ENCODE results near the gene CPLX3. TPM values are rescaled to one million over a fixed set of nuclear protein-coding genes. Genes with fewer than 3 reads are reported as not detected.

CPLX3 gene
- polyA plus RNA-seq, 1 donor from 2014 or later = not detected

DNA sequence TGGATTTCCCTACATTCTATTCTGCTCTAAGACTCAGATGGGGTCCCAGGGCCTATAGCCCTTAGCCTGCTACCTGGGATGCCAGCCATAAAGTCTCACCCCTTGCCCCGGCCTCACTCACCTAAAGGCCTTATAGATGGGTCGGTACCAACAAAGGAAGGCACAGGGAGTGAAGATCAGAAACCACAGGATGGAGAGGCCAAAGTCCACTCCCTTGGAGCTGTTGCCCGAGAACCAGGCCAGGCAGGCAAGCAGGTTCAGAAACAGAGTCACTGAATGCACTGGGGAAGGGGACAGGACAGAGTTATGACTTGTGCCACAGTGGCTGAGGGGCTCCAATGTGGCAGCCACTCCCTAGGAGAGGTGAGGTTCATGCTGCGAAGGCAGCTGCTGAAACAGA, 24.0 kb downstream of the CPLX3 start:
- Mint-ChIP-seq H3K4me1 (peaks cover 3 to 7% (median 6%) of the 10 kb centered on the region in 3 donors), H3K36me3 (no peaks in the 10 kb centered on the region), H3K9me3 (no peaks in the 10 kb centered on the region), H3K4me3 (no peak overlapping the region), H3K27ac (no peak overlapping the region), H3K27me3 (no peaks in the 10 kb centered on the region)

- no peaks in the 10 kb centered on the region for H3K27me3 Mint-ChIP-seq
- peaks cover 8 to 11% (median 10%) of the 10 kb centered on the region in 3 donors for H3K4me1 Mint-ChIP-seq
These were observed 25.5 kb downstream of the CPLX3 start for GRCh38 chr15:74851960-74852359.

DNA sequence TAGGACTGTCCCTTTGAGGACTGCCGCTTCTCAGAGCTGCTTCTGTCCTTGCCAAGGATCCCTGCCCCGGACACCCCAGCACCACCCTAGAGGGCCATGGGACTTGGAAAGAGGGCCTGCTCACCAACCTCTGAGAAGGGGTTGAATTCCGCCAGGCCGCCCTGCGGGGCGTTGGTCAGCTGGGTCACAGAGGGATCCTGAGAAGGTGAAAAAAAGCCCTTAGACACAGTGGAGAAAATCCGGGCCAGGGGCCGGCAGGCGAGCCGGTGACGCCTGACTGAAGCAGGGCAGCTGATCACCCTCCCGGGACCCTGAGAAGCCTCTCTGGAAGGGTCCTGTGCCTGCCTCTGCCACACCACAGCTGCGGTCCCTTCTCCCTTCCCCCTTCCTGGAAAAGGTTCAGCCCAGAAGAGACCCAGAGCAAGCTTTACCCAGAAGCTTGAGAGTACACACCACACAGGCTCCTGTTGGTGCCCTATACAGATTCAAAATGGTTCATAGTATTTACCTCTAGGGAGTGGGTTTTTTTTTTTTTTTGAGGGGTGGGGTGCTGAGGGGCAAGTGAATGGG, 28.1 kb downstream of the CPLX3 start:
- H3K27me3 Mint-ChIP-seq = no peaks in the 10 kb centered on the region
- peaks cover 30 to 35% (median 31%) of the 10 kb centered on the region in 3 donors for H3K4me1 Mint-ChIP-seq
- H3K36me3 Mint-ChIP-seq = peaks cover 2% of the 10 kb centered on the region
- no peaks in the 10 kb centered on the region for H3K9me3 Mint-ChIP-seq
- H3K4me3 Mint-ChIP-seq = peak overlapping the region in 1 of 4 donors; percentile 68
- H3K27ac Mint-ChIP-seq = peak overlapping the region in 1 of 3 donors; percentile 67

More at GRCh38 chr15:74851960-74852359, 25.5 kb downstream of the CPLX3 start:
- Mint-ChIP-seq H3K4me3 (no peak overlapping the region), H3K9me3 (no peaks in the 10 kb centered on the region), H3K27ac (peak overlapping the region in 1 of 3 donors; percentile 77), H3K36me3 (no peaks in the 10 kb centered on the region)

GRCh38 chr15:74855857-74856256, 29.4 kb downstream of the CPLX3 start:
- H3K36me3 Mint-ChIP-seq = peaks cover 2% of the 10 kb centered on the region
- peaks cover 30 to 39% (median 35%) of the 10 kb centered on the region in 3 donors for H3K4me1 Mint-ChIP-seq
- peak overlapping the region in 2 of 3 donors; percentile 42 to 59 for H3K27ac Mint-ChIP-seq
- H3K4me3 Mint-ChIP-seq = peak overlapping the region in 1 of 4 donors; percentile 28
- H3K27me3 Mint-ChIP-seq = no peaks in the 10 kb centered on the region
- no peaks in the 10 kb centered on the region for H3K9me3 Mint-ChIP-seq

GRCh38 chr15:74856537-74856936, 30.1 kb downstream of the CPLX3 start:
- H3K36me3 Mint-ChIP-seq = peaks cover 2% of the 10 kb centered on the region
- H3K4me1 Mint-ChIP-seq = peaks cover 30 to 41% (median 37%) of the 10 kb centered on the region in 3 donors
- H3K27ac Mint-ChIP-seq = peak overlapping the region; percentile 33 to 95 (median 82)
- H3K27me3 Mint-ChIP-seq = no peaks in the 10 kb centered on the region
- H3K9me3 Mint-ChIP-seq = no peaks in the 10 kb centered on the region
- peak overlapping the region in 1 of 4 donors; percentile 7 for H3K4me3 Mint-ChIP-seq

- Mint-ChIP-seq H3K9me3 (no peaks in the 10 kb centered on the region), H3K4me3 (peak overlapping the region in 3 of 4 donors; percentile 7 to 90 (median 81)), H3K27me3 (no peaks in the 10 kb centered on the region), H3K36me3 (peaks cover 2% of the 10 kb centered on the region), H3K4me1 (peaks cover 30 to 41% (median 37%) of the 10 kb centered on the region in 3 donors), H3K27ac (peak overlapping the region; percentile 33 to 95 (median 82))
These were observed 30.7 kb downstream of the CPLX3 start for GRCh38 chr15:74857082-74857655.

GRCh38 chr15:74857671-74858368, 31.4 kb downstream of the CPLX3 start:
- Mint-ChIP-seq H3K27me3 (no peaks in the 10 kb centered on the region), H3K4me3 (peak overlapping the region; percentile 13 to 90 (median 66)), H3K4me1 (peaks cover 30 to 41% (median 37%) of the 10 kb centered on the region in 3 donors), H3K36me3 (peaks cover 2% of the 10 kb centered on the region), H3K9me3 (no peaks in the 10 kb centered on the region), H3K27ac (peak overlapping the region; percentile 33 to 95 (median 84))

- H3K9me3 Mint-ChIP-seq = no peaks in the 10 kb centered on the region
- peak overlapping the region; percentile 33 to 95 (median 84) for H3K27ac Mint-ChIP-seq
- H3K36me3 Mint-ChIP-seq = peaks cover 2% of the 10 kb centered on the region
- H3K4me1 Mint-ChIP-seq = peaks cover 30 to 41% (median 37%) of the 10 kb centered on the region in 3 donors
- no peaks in the 10 kb centered on the region for H3K27me3 Mint-ChIP-seq
- H3K4me3 Mint-ChIP-seq = peak overlapping the region; percentile 44 to 90 (median 66)
These were observed 31.9 kb downstream of the CPLX3 start for GRCh38 chr15:74858369-74858740.

- no peaks in the 10 kb centered on the region for H3K27me3 Mint-ChIP-seq
- H3K4me1 Mint-ChIP-seq = peaks cover 29 to 53% (median 50%) of the 10 kb centered on the region in 3 donors
- H3K36me3 Mint-ChIP-seq = peaks cover 6% of the 10 kb centered on the region
- H3K27ac Mint-ChIP-seq = peak overlapping the region in 2 of 3 donors; percentile 16 to 50
- no peak overlapping the region for H3K4me3 Mint-ChIP-seq
- peaks cover 0 to 2% (median 0%) of the 10 kb centered on the region in 3 donors for H3K9me3 Mint-ChIP-seq
These were observed 37.0 kb downstream of the CPLX3 start for GRCh38 chr15:74863239-74864056.

DNA sequence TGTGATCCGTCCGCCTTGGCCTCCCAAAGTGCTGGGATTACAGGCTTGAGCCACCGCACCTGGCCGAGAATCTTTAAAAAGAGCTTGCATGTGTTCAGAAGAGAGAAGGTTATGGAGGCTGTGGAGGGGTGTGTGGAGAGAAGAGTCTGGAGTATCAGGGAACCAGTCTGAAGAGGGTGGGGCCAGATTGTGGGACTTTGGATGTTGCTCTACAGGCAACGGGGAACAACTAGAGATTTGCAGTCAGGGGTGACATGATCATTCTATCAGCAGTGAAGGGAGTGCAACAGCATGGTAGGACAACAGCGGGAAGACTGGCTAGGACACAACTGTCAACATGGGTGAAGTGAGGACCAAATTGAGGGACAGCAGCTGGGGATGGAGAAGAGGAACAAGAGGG, 37.9 kb downstream of the CPLX3 start:
- Mint-ChIP-seq H3K9me3 (peaks cover 0 to 2% (median 0%) of the 10 kb centered on the region in 3 donors), H3K36me3 (peaks cover 5% of the 10 kb centered on the region), H3K4me3 (no peak overlapping the region), H3K4me1 (peaks cover 25 to 52% (median 47%) of the 10 kb centered on the region in 3 donors), H3K27ac (no peak overlapping the region), H3K27me3 (no peaks in the 10 kb centered on the region)

DNA sequence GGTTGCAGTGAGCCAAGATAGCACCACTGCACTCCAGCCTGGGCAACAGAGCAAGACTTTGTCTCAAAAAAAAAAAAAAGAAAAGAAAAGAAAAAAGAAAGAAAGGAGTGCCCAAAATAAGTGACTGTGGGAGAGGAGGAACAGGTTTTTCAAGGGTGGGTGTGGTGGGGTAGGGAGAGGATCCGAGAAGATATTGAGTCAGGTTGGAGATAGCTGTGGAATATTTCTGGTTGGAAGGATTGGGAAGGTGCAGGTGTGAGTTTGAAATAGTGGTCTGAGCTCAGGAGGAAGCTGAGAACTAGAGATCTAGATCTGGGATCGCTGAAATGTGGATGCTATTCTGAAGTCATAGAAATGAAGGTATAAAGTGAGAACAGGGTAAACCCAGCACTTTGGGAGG, 38.9 kb downstream of the CPLX3 start:
- H3K36me3 Mint-ChIP-seq = peaks cover 5% of the 10 kb centered on the region
- H3K9me3 Mint-ChIP-seq = peaks cover 0 to 2% (median 0%) of the 10 kb centered on the region in 3 donors
- H3K4me1 Mint-ChIP-seq = peaks cover 33 to 55% (median 52%) of the 10 kb centered on the region in 3 donors
- no peaks in the 10 kb centered on the region for H3K27me3 Mint-ChIP-seq
- peak overlapping the region in 3 of 4 donors; percentile 19 to 58 (median 53) for H3K4me3 Mint-ChIP-seq
- H3K27ac Mint-ChIP-seq = peak overlapping the region in 1 of 3 donors; percentile 33

DNA sequence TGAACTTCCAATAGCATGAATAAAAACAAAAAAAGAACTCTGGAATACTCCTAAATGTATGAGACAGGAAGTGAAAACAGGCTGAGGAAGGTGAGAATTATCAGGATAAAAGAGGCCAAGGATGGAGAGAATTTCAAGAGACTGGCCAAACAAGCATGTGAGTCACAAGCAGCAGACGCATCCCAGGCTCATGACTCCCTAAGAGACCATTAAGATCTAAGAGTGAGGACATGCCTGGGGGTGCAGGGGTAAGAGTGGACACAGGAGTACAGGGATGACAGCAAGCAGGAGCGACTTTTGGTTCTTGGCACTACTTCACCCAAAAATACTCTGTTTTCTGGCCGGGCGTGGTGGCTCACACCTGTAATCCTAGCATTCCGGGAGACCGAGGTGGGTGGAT, 39.7 kb downstream of the CPLX3 start:
- no peaks in the 10 kb centered on the region for H3K27me3 Mint-ChIP-seq
- H3K9me3 Mint-ChIP-seq = peaks cover 0 to 2% (median 0%) of the 10 kb centered on the region in 3 donors
- peaks cover 40 to 61% (median 60%) of the 10 kb centered on the region in 3 donors for H3K4me1 Mint-ChIP-seq
- peak overlapping the region in 1 of 3 donors; percentile 25 for H3K27ac Mint-ChIP-seq
- peak overlapping the region in 3 of 4 donors; percentile 15 to 90 (median 51) for H3K4me3 Mint-ChIP-seq
- peaks cover 5% of the 10 kb centered on the region for H3K36me3 Mint-ChIP-seq

DNA sequence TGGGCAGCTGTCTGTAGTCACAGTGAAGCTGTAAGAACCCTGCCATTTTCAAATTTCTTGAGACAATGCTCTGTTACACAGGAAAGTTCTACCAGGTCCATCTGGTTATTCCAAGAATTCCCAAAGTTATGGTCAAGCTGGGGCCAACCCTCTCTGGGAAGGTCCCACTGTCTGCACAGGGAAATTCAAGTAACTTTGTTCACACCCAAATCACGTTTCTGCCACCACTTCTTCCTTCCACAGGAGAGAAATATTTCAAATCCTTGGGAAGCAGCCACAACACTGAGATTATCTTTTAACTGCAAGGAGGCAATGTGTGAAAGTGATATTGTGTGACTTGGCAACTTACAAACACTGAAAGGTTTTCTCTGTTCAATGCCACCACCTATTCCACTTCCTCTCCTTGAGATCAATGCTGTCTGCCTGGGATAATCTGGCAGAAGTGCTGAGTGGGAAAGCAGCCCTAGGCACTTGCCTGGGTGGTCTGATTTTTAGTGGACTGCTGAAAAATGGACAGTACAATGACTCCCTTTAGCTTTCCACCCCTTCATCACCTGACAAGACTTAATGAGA, 41.1 kb downstream of the CPLX3 start:
- H3K27ac Mint-ChIP-seq = peak overlapping the region; percentile 22 to 70 (median 67)
- peaks cover 42 to 61% (median 60%) of the 10 kb centered on the region in 3 donors for H3K4me1 Mint-ChIP-seq
- peaks cover 5% of the 10 kb centered on the region for H3K36me3 Mint-ChIP-seq
- peak overlapping the region in 3 of 4 donors; percentile 31 to 84 (median 77) for H3K4me3 Mint-ChIP-seq
- H3K27me3 Mint-ChIP-seq = no peaks in the 10 kb centered on the region
- peaks cover 0 to 2% (median 0%) of the 10 kb centered on the region in 3 donors for H3K9me3 Mint-ChIP-seq

- Mint-ChIP-seq H3K9me3 (peaks cover 0 to 2% (median 0%) of the 10 kb centered on the region in 3 donors), H3K4me3 (peak overlapping the region; percentile 10 to 92 (median 54)), H3K4me1 (peaks cover 47 to 64% (median 63%) of the 10 kb centered on the region in 3 donors), H3K27me3 (no peaks in the 10 kb centered on the region), H3K27ac (peak overlapping the region; percentile 18 to 70 (median 67)), H3K36me3 (peaks cover 5% of the 10 kb centered on the region)
These were observed 41.6 kb downstream of the CPLX3 start for GRCh38 chr15:74868059-74868458.
